IMR-90 (cell line): ENCODE measurements around the gene H3-3A. TPM values are rescaled to one million over a fixed set of nuclear protein-coding genes. Genes with fewer than 3 reads are reported as not detected.

Experiments
- ATAC-seq: fragments of 200-7000 bp; cut with Tn5 transposase; 2 replicates; pipeline ENCODE4 v1.9.1; 2020; ENCODE audit warnings: low read depth, mild to moderate bottlenecking, moderate library complexity
- BruUV-seq: library from RNA; stranded (reverse); fragments of 400-500 nt; replicated peaks from 2 replicates; lab custom pipeline; 2021; lab: Mats Ljungman, UMichigan
- CTCF ChIA-PET: fragments of 300-600 bp; formaldehyde crosslinking; extraction: SDS; loops from one replicate; lab custom pipeline; 2021; ENCODE audit warnings: antibody characterized with exemption; lab: Yijun Ruan, JAX
- POLR2A ChIA-PET: fragments of 300-600 bp; sonication (Branson Sonifier 250); formaldehyde crosslinking; loops from one replicate; lab custom pipeline; 2022; ENCODE audit warnings: antibody characterized with exemption; ENCODE audit not compliant: unreplicated experiment; lab: Charles Lee
- DNase-seq: peaks from one replicate; pipeline ENCODE4 v3.0.0; 2013
- H2AFZ ChIP-seq: replicated peaks from 2 replicates; pipeline ENCODE3; 2013; ENCODE audit warnings: low read length, mild to moderate bottlenecking; ENCODE audit not compliant: poor library complexity
- H2AK5ac ChIP-seq: 2 replicates; pipeline ENCODE4 v1.6.1; 2013; ENCODE audit warnings: low read depth, low read length, inconsistent platforms
- H2AK9ac ChIP-seq: replicated peaks from 2 replicates; pipeline ENCODE3; 2013; ENCODE audit warnings: mild to moderate bottlenecking, low read depth, low read length, moderate library complexity; ENCODE audit not compliant: poor library complexity
- H2BK120ac ChIP-seq: 2 replicates; pipeline ENCODE4 v1.6.1; 2013; ENCODE audit warnings: low read depth, low read length, inconsistent platforms
- H2BK15ac ChIP-seq: 3 replicates; pipeline ENCODE4 v1.6.1; 2013; ENCODE audit warnings: low read depth, low read length, inconsistent platforms
- H2BK20ac ChIP-seq: 2 replicates; pipeline ENCODE4 v1.6.1; 2013; ENCODE audit warnings: low read depth, mild to moderate bottlenecking, inconsistent platforms, low read length, moderate library complexity
- H2BK5ac ChIP-seq: 2 replicates; pipeline ENCODE4 v1.6.1; 2013; ENCODE audit warnings: mild to moderate bottlenecking, low read depth, low read length, inconsistent platforms; ENCODE audit not compliant: poor library complexity, severe bottlenecking
- H3K14ac ChIP-seq: replicated peaks from 2 replicates; pipeline ENCODE4 v1.6.1; 2013; ENCODE audit warnings: low read depth, low read length, inconsistent platforms
- H3K18ac ChIP-seq: 2 replicates; pipeline ENCODE4 v1.6.1; 2013; ENCODE audit warnings: low read depth, low read length, control low read depth
- H3K23ac ChIP-seq: 2 replicates; pipeline ENCODE4 v1.6.1; 2013; ENCODE audit warnings: low read depth, low read length, inconsistent platforms
- H3K27ac ChIP-seq: 2 replicates; pipeline ENCODE4 v1.5.1; 2013; ENCODE audit warnings: mild to moderate bottlenecking, control low read depth, low read length; ENCODE audit not compliant: insufficient read depth
- H3K27me3 ChIP-seq: 2 replicates; pipeline ENCODE4 v1.6.1; 2013; ENCODE audit warnings: low read length; ENCODE audit not compliant: control insufficient read depth, insufficient read depth
- H3K36me3 ChIP-seq: 2 replicates; pipeline ENCODE4 v1.6.1; 2013; ENCODE audit warnings: low read length, mixed read lengths; ENCODE audit not compliant: control insufficient read depth, insufficient read depth
- H3K4ac ChIP-seq: 2 replicates; pipeline ENCODE4 v1.6.1; 2013; ENCODE audit warnings: low read depth, low read length, inconsistent platforms
- H3K4me1 ChIP-seq: 2 replicates; pipeline ENCODE4 v1.6.1; 2013; ENCODE audit warnings: low read length, mixed read lengths; ENCODE audit not compliant: control insufficient read depth, insufficient read depth
- H3K4me2 ChIP-seq: 2 replicates; pipeline ENCODE4 v1.6.1; 2013; ENCODE audit warnings: low read depth, mild to moderate bottlenecking, control low read depth, low read length, moderate library complexity
- H3K4me3 ChIP-seq: 2 replicates; pipeline ENCODE4 v1.5.1; 2013; ENCODE audit warnings: low read depth, mild to moderate bottlenecking, control low read depth, low read length, moderate library complexity; ENCODE audit not compliant: insufficient read depth
- H3K56ac ChIP-seq: 2 replicates; pipeline ENCODE4 v1.6.1; 2013; ENCODE audit warnings: low read length, inconsistent platforms; ENCODE audit not compliant: insufficient read depth; ENCODE audit errors: extremely low read depth
- H3K79me1 ChIP-seq, 2 experiments: 2 replicates each; pipeline ENCODE4 v1.6.1; 2013; ENCODE audit warnings: low read length in 2 of 2, inconsistent platforms in 1 of 2, low read depth in 1 of 2
- H3K9ac ChIP-seq: 2 replicates; pipeline ENCODE4 v1.6.1; 2013; ENCODE audit warnings: low read depth, low read length, control low read depth
- H3K9me1 ChIP-seq: 2 replicates; pipeline ENCODE4 v1.6.1; 2013; ENCODE audit warnings: low read length, inconsistent platforms; ENCODE audit not compliant: insufficient read depth
- H3K9me3 ChIP-seq: 2 replicates; pipeline ENCODE4 v1.6.1; 2013; ENCODE audit warnings: low read length; ENCODE audit not compliant: control insufficient read depth, insufficient read depth
- H4K20me1 ChIP-seq: 2 replicates; pipeline ENCODE4 v1.6.1; 2013; ENCODE audit warnings: low read length, inconsistent platforms; ENCODE audit not compliant: insufficient read depth
- H4K5ac ChIP-seq: 2 replicates; pipeline ENCODE4 v1.6.1; 2013; ENCODE audit warnings: mild to moderate bottlenecking, low read depth, low read length, control low read depth
- H4K8ac ChIP-seq, 2 experiments: 2 replicates each; pipeline ENCODE4 v1.6.1; 2013; ENCODE audit warnings: low read depth in 2 of 2, low read length in 2 of 2, control low read depth in 1 of 2, inconsistent platforms in 1 of 2
- H4K91ac ChIP-seq: 2 replicates; pipeline ENCODE4 v1.6.1; 2013; ENCODE audit warnings: low read depth, low read length, inconsistent platforms; ENCODE audit not compliant: insufficient read depth
- BHLHE40 ChIP-seq: fragments of 150-350 bp; IDR thresholded peaks from 2 replicates; pipeline ENCODE4 v1.6.1; 2016; ENCODE audit warnings: mild to moderate bottlenecking, low read depth, low read length
- CEBPB ChIP-seq: IDR thresholded peaks from 2 replicates; pipeline ENCODE4 v1.6.1; 2012; ENCODE audit warnings: low read depth, low read length, improper control_type of control experiment
- CHD1 ChIP-seq: IDR thresholded peaks from 2 replicates; pipeline ENCODE4 v1.6.1; 2012; ENCODE audit warnings: low read depth, low read length, improper control_type of control experiment
- CTCF ChIP-seq: conservative IDR thresholded peaks from 2 replicates; pipeline ENCODE4 v1.5.1; 2012; ENCODE audit warnings: mild to moderate bottlenecking, low read depth, low read length, improper control_type of control experiment
- FOS ChIP-seq: fragments of 150-350 bp; IDR thresholded peaks from 2 replicates; pipeline ENCODE4 v1.6.1; 2016; ENCODE audit warnings: low read depth, low read length
- MAFK ChIP-seq: IDR thresholded peaks from 2 replicates; pipeline ENCODE4 v1.6.1; 2012; ENCODE audit warnings: low read depth, low read length, improper control_type of control experiment
- NFE2L2 ChIP-seq: fragments of 150-350 bp; IDR thresholded peaks from 2 replicates; pipeline ENCODE4 v1.6.1; 2016; ENCODE audit warnings: low read depth, mild to moderate bottlenecking, low read length
- POLR2A ChIP-seq: IDR thresholded peaks from 2 replicates; pipeline ENCODE4 v1.6.1; 2012; ENCODE audit warnings: mild to moderate bottlenecking, low read depth, low read length
- RAD21 ChIP-seq: IDR thresholded peaks from 2 replicates; pipeline ENCODE4 v1.6.1; 2012; ENCODE audit warnings: low read length, improper control_type of control experiment
- RFX5 ChIP-seq: IDR thresholded peaks from 2 replicates; pipeline ENCODE4 v1.8.0; 2012; ENCODE audit warnings: low read depth, mild to moderate bottlenecking, low read length, moderate library complexity
- SMC3 ChIP-seq: fragments of 150-350 bp; IDR thresholded peaks from 2 replicates; pipeline ENCODE4 v1.6.1; 2016; ENCODE audit warnings: low read depth, mild to moderate bottlenecking, antibody characterized with exemption, low read length, moderate library complexity
- USF2 ChIP-seq: fragments of 150-350 bp; IDR thresholded peaks from 2 replicates; pipeline ENCODE4 v1.6.1; 2017; ENCODE audit warnings: mild to moderate bottlenecking, antibody characterized with exemption, low read length, low read depth
- WGBS, 2 experiments: methylation state at CpG; one replicate each; pipeline versions ENCODE4 v1.1.5 to v1.1.7; 2013; ENCODE audit warnings: missing lambda C conversion rate in 2 of 2; ENCODE audit not compliant: insufficient read length in 1 of 2; ENCODE audit errors: extremely low coverage in 2 of 2; 5-methylcytosine and 5-hydroxymethylcytosine counted together
- dilution Hi-C: fragments of 300-500 bp; cut with HindIII; formaldehyde crosslinking; loops from one replicate; pipeline ENCODE4 v1.14.3; 2018; ENCODE audit warnings: low sequenced_read_pairs; ENCODE audit not compliant: unreplicated experiment
- in situ Hi-C: fragments of 300-500 bp; cut with MboI; formaldehyde crosslinking; loops from 3 replicates; pipeline ENCODE4 v1.14.3; 2019; ENCODE audit warnings: low sequenced_read_pairs, inconsistent platforms, mixed read lengths
- intact Hi-C: fragments of 100-400 bp; cut with micrococcal nuclease; formaldehyde crosslinking; loops from 2 replicates; pipeline ENCODE4 v1.10.0; 2022
- polyA plus RNA-seq, 3 experiments: library from polyadenylated mRNA; depleted of rRNA; stranded (reverse); fragments of >200 nt; gene quantifications; 2 replicates each; pipeline ENCODE4 v1.2.3, GENCODE V29; 2012; ENCODE audit warnings: low replicate concordance in 1 of 3
- total RNA-seq: library from RNA; depleted of rRNA; stranded (reverse); fragments of >200 nt; gene quantifications from 2 replicates; pipeline ENCODE4 v1.2.3, GENCODE V29; 2012

The H3-3A gene
- total and polyA plus RNA-seq, 2 of the 4 experiments (the other 2 are of a cell fraction), result 188 to 256 TPM

DNA sequence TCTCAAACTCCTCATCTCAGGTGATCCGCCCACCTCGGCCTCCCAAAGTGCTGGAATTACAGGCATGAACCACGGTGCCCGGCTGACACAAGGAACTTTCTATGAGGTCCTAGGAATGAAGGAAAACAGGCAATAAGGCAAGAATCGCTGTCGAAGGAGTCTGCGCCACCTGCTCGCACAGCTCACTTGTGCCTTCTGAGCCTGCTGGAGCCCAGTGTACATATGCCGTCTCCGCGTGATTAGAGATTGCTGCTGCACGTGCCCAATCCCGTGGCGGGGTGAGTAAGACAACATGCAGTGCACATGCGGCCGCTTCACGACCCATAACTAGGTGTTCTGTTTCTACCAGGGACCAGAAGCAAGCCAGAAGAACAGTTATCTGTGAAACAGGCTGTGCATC lies 24.3 kb downstream of the H3-3A start:
- Histone ChIP-seq H4K20me1 (no peaks in the 10 kb centered on the region), H3K27ac (no peak overlapping the region), H4K91ac (no peak overlapping the region), H3K9me1 (no peaks in the 10 kb centered on the region), H4K5ac (no peak overlapping the region), H3K4me3 (no peak overlapping the region), H2AK9ac (no peak overlapping the region), H2BK5ac (no peak overlapping the region), H2BK20ac (no peak overlapping the region), H3K4ac (no peak overlapping the region), H3K4me2 (no peak overlapping the region), H3K27me3 (no peaks in the 10 kb centered on the region), H3K4me1 (no peaks in the 10 kb centered on the region), H3K36me3 (no peaks in the 10 kb centered on the region), H3K18ac (no peak overlapping the region), H3K23ac (no peak overlapping the region), H2BK120ac (no peak overlapping the region), H2BK15ac (no peak overlapping the region), H3K14ac (no peak overlapping the region), H3K9ac (no peak overlapping the region), H4K8ac (no peak overlapping the region), H2AFZ (no peak overlapping the region), H3K56ac (no peak overlapping the region), H3K9me3 (no peaks in the 10 kb centered on the region), H2AK5ac (no peak overlapping the region), H3K79me1 (no peaks in the 10 kb centered on the region)
- dilution Hi-C loops, result no loop called here
- WGBS, 2 experiments, result 94% methylated on average over 14 of the region's 17 CpGs; no CpG with 5 or more reads in 1 of the 2 experiments
- no peak for DNase-seq
- in situ Hi-C loops, result no loop called here
- ChIA-PET POLR2A (no interaction called here), CTCF (no interaction called here)
- no peak for TF ChIP-seq SMC3
- no peak for TF ChIP-seq BHLHE40
- TF ChIP-seq CTCF, result no peak
- TF ChIP-seq MAFK, result no peak
- TF ChIP-seq USF2, result no peak
- no peak for TF ChIP-seq CEBPB
- no peak for TF ChIP-seq RFX5
- no peak for TF ChIP-seq NFE2L2
- no peak for TF ChIP-seq POLR2A
- TF ChIP-seq CHD1, result no peak
- TF ChIP-seq FOS, result no peak
- TF ChIP-seq RAD21, result no peak
- BruUV-seq, result no TSS peak
- intact Hi-C loops, result no loop called here
- ATAC-seq, result no peak
